Mammary epithelial cell (primary cell): ENCODE measurements around the gene AGAP5.
"Not testable (repeated sequence)": the region's sequence is repeated elsewhere in the genome, so short reads cannot be mapped to it uniquely, and the experiment has no call there.

ENCODE experiments used
- EZH2 ChIP-seq: IDR thresholded peaks from 2 replicates; pipeline ENCODE4 v1.6.1; 2012; ENCODE audit warnings: low read length, inconsistent platforms, borderline replicate concordance
- TF ChIP-seq, protein P1 (sequence below), 2 donors: IDR thresholded peaks in 1 of 2; conservative IDR thresholded peaks in 1 of 2; 2 replicates each; pipeline ENCODE4 v1.5.1; 2011 to 2012; ENCODE audit warnings: inconsistent platforms in 2 of 2, low read length in 2 of 2, mild to moderate bottlenecking in 2 of 2, control low read depth in 1 of 2, low read depth in 1 of 2; ENCODE audit not compliant: insufficient read depth in 1 of 2; ENCODE audit errors: extremely low read depth in 1 of 2

DNA sequence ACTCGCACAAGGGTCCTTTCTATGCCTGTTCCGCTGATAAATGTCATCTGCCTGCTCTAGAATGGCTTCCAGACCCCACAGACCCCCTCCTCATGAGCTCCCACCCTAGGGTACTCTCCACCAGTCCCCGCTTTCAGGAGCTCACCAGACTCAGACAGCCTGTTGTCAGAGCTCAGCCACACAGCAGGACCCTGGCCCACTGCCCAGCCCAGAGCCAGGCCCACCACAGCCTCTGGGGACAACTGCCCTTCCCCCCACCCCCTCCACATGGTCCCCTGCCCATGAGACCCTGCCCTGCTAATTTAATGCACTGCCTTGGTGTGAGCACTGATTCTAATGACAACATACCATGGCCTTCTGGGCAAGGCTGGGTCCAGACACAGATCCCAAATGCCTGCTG lies 32.3 kb downstream of the AGAP5 start:
- not testable (repeated sequence) for TF ChIP-seq EZH2
- TF ChIP-seq, protein P1, sequence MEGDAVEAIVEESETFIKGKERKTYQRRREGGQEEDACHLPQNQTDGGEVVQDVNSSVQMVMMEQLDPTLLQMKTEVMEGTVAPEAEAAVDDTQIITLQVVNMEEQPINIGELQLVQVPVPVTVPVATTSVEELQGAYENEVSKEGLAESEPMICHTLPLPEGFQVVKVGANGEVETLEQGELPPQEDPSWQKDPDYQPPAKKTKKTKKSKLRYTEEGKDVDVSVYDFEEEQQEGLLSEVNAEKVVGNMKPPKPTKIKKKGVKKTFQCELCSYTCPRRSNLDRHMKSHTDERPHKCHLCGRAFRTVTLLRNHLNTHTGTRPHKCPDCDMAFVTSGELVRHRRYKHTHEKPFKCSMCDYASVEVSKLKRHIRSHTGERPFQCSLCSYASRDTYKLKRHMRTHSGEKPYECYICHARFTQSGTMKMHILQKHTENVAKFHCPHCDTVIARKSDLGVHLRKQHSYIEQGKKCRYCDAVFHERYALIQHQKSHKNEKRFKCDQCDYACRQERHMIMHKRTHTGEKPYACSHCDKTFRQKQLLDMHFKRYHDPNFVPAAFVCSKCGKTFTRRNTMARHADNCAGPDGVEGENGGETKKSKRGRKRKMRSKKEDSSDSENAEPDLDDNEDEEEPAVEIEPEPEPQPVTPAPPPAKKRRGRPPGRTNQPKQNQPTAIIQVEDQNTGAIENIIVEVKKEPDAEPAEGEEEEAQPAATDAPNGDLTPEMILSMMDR (conservative IDR thresholded peaks at IDR 0.05 in 1 of 2, IDR thresholded peaks at IDR 0.05 in 1 of 2; ENCODE audit: extremely low read depth in 1 of 2, insufficient read depth in 1 of 2, low read depth in 1 of 2, low read length in 2 of 2): not testable (repeated sequence)
